Stimulated activated naive CD4-positive, alpha-beta T cell (primary cell): ENCODE measurements around the gene NTRK1.

ENCODE experiments used
- DNase-seq, 6 experiments: peaks; one replicate each; lab custom pipeline; 2025; lab: John Stamatoyannopoulos, UW

Gene NTRK1

GRCh38 chr1:156898161-156898566, 37.5 kb downstream of the NTRK1 start:
- no peak for DNase-seq

- no peak for DNase-seq
Observed at GRCh38 chr1:156898971-156899664, 38.5 kb downstream of the NTRK1 start.

- no peak for DNase-seq
Observed at GRCh38 chr1:156899956-156900718, 39.5 kb downstream of the NTRK1 start.

- DNase-seq, result no peak
Observed at GRCh38 chr1:156900896-156901589, 40.4 kb downstream of the NTRK1 start.

- DNase-seq, result no peak
Observed at GRCh38 chr1:156901590-156901900, 40.9 kb downstream of the NTRK1 start.

- no peak for DNase-seq
Observed at GRCh38 chr1:156901966-156902915, 41.6 kb downstream of the NTRK1 start.

GRCh38 chr1:156903328-156904091, 42.8 kb downstream of the NTRK1 start:
- no peak for DNase-seq

- no peak for DNase-seq
Observed at GRCh38 chr1:156904187-156904959, 43.7 kb downstream of the NTRK1 start.

- no peak for DNase-seq
Observed at GRCh38 chr1:156905176-156905575, 44.5 kb downstream of the NTRK1 start.

GRCh38 chr1:156905651-156906050, 45.0 kb downstream of the NTRK1 start:
- DNase-seq, result no peak

- no peak for DNase-seq
Observed at GRCh38 chr1:156906206-156906906, 45.7 kb downstream of the NTRK1 start.

- DNase-seq, result no peak
Observed at GRCh38 chr1:156908541-156908940, 47.9 kb downstream of the NTRK1 start.

GRCh38 chr1:156908955-156909354, 48.3 kb downstream of the NTRK1 start:
- DNase-seq, result no peak

GRCh38 chr1:156909671-156910070, 49.0 kb downstream of the NTRK1 start:
- DNase-seq, result no peak

- DNase-seq, result peak in 5 of 6 experiments; percentile 34 to 65 (median 43)
Observed at GRCh38 chr1:156910309-156910782, 49.7 kb downstream of the NTRK1 start.

- no peak for DNase-seq
Observed at GRCh38 chr1:156911577-156912298, 51.1 kb downstream of the NTRK1 start.

GRCh38 chr1:156912310-156912709, 51.6 kb downstream of the NTRK1 start:
- DNase-seq, result no peak

- no peak for DNase-seq
Observed at GRCh38 chr1:156912861-156913808, 52.5 kb downstream of the NTRK1 start.
